ENCODE results near the gene C12orf43.
A peak's percentile ranks its signal among the peaks of the same experiment; 100 is the strongest.
"Not testable (repeated sequence)": the region's sequence is repeated elsewhere in the genome, so short reads cannot be mapped to it uniquely, and the experiment has no call there.

C12orf43 gene

GRCh38 chr12:121048442-121048841 lies 32.2 kb upstream of the C12orf43 start:
- ChIA-PET CTCF (interaction anchor here (1.0 kb wide), 1 partner anchor 11 kb away, joined by 3 read pairs; no protein-coding TSS in a partner anchor), POLR2A (interaction anchor here (0.6 kb wide), 1 partner anchor 11 kb away, joined by 5 read pairs; no protein-coding TSS in a partner anchor)
- TF ChIP-seq CTCF (IDR thresholded peaks at IDR 0.05; ENCODE audit: insufficient read depth, low read length, missing control alignments), result no peak
- H3K4me3 ChIP-seq (ENCODE audit: low read depth, low read length), result no peak overlapping the region
- DNase-seq (ENCODE audit: low read depth, low spot score), result no peak

GRCh38 chr12:121047400-121047799 lies 31.1 kb upstream of the C12orf43 start:
- CTCF ChIA-PET; POLR2A ChIA-PET; DNase-seq (ENCODE audit: low read depth, low spot score); H3K4me3 ChIP-seq (ENCODE audit: low read depth, low read length): not testable (repeated sequence)

GRCh38 chr12:121043067-121043466 lies 26.8 kb upstream of the C12orf43 start:
- ChIA-PET POLR2A (no interaction called here), CTCF (no interaction called here)
- DNase-seq (ENCODE audit: low read depth, low spot score), result no peak
- TF ChIP-seq CTCF (IDR thresholded peaks at IDR 0.05; ENCODE audit: insufficient read depth, low read length, missing control alignments), result no peak
- H3K4me3 ChIP-seq (ENCODE audit: low read depth, low read length), result no peak overlapping the region

DNA sequence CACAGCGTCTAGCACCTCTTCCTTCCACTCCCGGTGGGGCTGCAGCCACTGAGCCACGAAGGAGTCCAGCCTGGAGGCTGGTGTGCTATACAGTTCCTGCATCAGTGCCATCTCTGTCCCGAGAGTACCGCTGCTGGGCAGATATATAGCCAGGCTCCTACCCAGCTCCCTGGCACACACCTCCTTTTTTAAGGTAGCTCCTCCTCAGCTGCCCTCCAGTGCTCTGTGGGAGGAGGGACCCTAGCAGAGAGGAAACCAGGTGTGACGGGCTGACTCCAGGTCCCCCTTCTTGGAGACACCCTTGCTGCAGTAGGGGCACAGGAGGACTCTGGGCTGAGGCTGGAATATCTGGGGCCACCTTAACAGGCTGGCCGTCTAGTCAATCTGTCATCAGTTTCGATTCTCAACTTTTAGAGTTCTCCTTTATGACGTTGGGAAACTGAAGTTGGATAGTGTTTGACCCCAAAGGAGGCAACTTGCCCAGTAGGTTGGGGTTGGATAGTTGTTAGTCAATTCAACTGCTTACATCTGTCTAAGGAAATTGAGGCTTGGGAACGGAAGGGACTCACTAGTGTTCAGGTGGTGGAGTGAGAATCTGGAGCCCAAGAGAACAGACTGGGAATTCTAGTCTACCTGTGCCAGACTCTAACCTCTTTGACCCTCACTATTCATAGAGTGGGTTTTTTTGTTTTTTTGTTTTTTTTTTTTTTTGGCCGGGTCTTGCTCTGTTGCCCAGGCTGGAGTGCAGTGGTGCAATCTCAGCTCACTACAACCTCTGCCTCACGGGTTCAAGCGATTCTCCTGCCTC lies 22.8 kb upstream of the C12orf43 start, which contains the start of gene OASL:
Gene OASL, minus strand, starts transcription at position 386 of the 808 bp plus-strand sequence. Its CDS starts 275 bp downstream, at position 111.
- peak within 1 kb of the TSS; percentile 26 for H3K4me3 ChIP-seq (ENCODE audit: low read depth, low read length)
- ChIA-PET POLR2A (no interaction called here), CTCF (no interaction called here)
- no peak for TF ChIP-seq CTCF (IDR thresholded peaks at IDR 0.05; ENCODE audit: insufficient read depth, low read length, missing control alignments)
- DNase-seq (ENCODE audit: low read depth, low spot score), result no peak

DNA sequence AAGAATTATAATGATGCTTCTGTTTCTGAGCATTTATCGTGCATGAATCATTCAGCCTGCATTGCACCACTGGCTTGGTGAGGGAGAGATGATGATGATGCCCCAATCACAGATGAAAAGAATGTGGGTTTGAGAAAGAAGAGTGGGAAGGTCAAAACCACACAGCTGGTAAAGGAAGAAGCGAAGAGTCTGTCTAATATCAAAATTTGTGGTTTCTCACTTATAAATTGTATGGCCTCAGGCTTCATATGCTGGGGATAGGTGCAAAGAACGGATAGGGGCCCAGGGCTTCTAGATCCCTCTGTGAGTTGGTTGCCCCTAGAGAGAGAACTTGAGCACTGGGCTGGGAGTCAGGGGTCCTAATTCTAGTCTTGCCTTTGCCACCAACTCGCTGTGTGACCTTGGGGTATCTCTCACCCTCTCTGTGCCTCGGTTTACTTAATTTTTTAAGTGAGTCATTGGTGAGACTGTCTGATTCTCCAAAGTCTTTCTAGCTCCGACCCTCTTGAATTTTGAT lies 20.6 kb upstream of the C12orf43 start:
- CTCF ChIA-PET, result no interaction called here
- H3K4me3 ChIP-seq (ENCODE audit: low read depth, low read length), result no peak overlapping the region
- TF ChIP-seq CTCF (IDR thresholded peaks at IDR 0.05; ENCODE audit: insufficient read depth, low read length, missing control alignments), result no peak
- POLR2A ChIA-PET, result interaction anchor here (0.6 kb wide), 1 partner anchor 11 kb away, joined by 5 read pairs; no protein-coding TSS in a partner anchor
- DNase-seq (ENCODE audit: low read depth, low spot score), result peak; percentile 47

DNA sequence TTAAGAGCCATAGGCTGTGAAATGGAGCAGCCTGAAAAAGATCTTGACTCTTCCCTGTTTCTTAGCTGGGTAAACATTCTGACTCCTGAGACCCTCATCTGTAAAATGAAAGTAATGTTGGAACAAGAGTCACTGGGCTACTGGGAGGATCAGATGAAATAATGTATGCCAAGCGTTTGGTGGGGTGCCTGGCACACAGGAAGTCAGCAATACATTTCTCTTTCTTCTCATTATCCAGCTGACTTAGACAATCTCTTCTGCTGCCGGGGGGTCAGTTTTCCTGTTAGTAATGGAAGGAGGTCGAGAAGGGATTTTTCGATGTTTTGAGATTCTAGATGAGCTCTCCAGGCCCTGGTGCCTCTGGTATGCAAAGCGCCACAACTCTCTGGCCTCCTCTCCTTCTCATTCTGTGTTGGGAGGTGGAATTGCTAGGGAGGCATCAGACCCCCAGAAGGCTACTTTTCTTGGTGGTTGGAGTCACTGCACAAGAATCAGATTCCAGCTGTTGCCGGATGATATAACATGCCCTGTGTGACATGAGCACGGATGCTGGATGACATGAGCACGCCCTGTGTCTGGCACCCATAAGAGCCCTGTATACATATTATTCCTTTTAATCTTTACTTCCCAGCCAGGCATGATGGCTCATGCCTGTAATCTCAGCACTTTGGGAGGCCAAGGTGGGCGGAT lies 18.5 kb upstream of the C12orf43 start:
- no peak for DNase-seq (ENCODE audit: low read depth, low spot score)
- TF ChIP-seq CTCF (IDR thresholded peaks at IDR 0.05; ENCODE audit: insufficient read depth, low read length, missing control alignments), result no peak
- no peak overlapping the region for H3K4me3 ChIP-seq (ENCODE audit: low read depth, low read length)
- ChIA-PET CTCF (interaction anchor here (1.5 to 1.8 kb wide), 2 partner anchors 18 to 27 kb away, joined by 3 to 5 read pairs; no protein-coding TSS in a partner anchor), POLR2A (no interaction called here)
